GM12874 (cell line): Measurements from ENCODE around the gene PLXNA4.

Experiments
- CTCF ChIP-seq: IDR thresholded peaks from 2 replicates; pipeline ENCODE4 v1.5.1; 2011; ENCODE audit warnings: low read depth, mild to moderate bottlenecking, control low read depth, low read length, moderate library complexity; ENCODE audit not compliant: insufficient read depth

PLXNA4 gene

GRCh38 chr7:132239422-132239994 lies 336.8 kb downstream of the PLXNA4 start:
- TF ChIP-seq CTCF: no peak

- no peak for TF ChIP-seq CTCF
Measured at GRCh38 chr7:132234711-132235110, 341.6 kb downstream of the PLXNA4 start.

GRCh38 chr7:132232406-132232805 lies 343.9 kb downstream of the PLXNA4 start:
- TF ChIP-seq CTCF: no peak

- no peak for TF ChIP-seq CTCF
Measured at GRCh38 chr7:132230462-132230861, 345.8 kb downstream of the PLXNA4 start.

GRCh38 chr7:132228240-132228639 lies 348.0 kb downstream of the PLXNA4 start:
- no peak for TF ChIP-seq CTCF

- TF ChIP-seq CTCF: no peak
Measured at GRCh38 chr7:132226957-132227290, 349.3 kb downstream of the PLXNA4 start.

- TF ChIP-seq CTCF: no peak
Measured at GRCh38 chr7:132226046-132226956, 350.0 kb downstream of the PLXNA4 start.
